ENCODE data around the gene MAP2K3. TPM values are rescaled to one million over a fixed set of nuclear protein-coding genes. Genes with fewer than 3 reads are reported as not detected.
A peak's percentile ranks its signal among the peaks of the same experiment; 100 is the strongest.

MAP2K3 gene
- total and polyA plus RNA-seq, 12 donors = 28.9 to 103 (median 60.4) TPM

DNA sequence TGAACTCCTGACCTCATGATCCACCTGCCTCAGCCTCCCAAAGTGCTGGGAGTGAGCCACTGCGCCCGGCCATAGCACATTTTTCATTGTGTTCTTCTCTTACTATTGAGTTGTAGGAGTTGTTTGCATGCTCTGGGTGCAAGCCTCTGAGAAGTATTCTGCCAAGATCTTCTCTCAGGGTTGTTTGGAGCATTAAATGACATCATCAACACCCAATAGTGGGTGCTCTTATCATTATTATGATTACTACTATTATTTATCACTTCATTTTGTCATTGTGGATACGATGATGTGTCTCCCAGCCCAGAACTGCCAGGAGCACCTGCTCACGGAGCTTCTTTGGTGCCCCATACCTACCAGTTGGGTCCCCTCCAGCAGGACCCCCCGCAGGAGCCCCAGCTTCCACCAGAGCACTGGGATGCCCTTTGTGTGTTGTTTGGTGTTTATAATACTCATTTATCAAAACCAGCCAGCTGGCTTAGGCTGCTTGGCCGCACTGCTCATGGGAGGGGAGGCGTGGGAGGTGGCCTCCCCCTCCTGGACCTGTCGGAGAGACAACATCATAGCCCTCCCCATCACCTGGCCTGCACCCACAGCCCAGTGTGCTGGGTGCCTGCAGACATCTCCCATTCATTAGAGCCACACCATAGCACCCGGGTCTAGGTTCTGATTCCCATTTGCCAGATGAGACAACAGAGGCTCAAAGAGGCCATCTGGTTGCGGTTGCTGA lies 12.9 kb upstream of the MAP2K3 start:
- Histone ChIP-seq H3K27ac (no peak overlapping the region), H3K36me3 (no peaks in the 10 kb centered on the region), H3K4me3 (no peak overlapping the region), H3K27me3 (no peaks in the 10 kb centered on the region), H3K4me1 (peaks cover 4 to 26% (median 16%) of the 10 kb centered on the region in 9 donors), H3K9me3 (no peaks in the 10 kb centered on the region)
- no peak for ATAC-seq
- DNase-seq = no peak
- 88 to 92% methylated on average over 10 of the region's 10 CpGs for WGBS, 2 donors
- TF ChIP-seq, protein P1, sequence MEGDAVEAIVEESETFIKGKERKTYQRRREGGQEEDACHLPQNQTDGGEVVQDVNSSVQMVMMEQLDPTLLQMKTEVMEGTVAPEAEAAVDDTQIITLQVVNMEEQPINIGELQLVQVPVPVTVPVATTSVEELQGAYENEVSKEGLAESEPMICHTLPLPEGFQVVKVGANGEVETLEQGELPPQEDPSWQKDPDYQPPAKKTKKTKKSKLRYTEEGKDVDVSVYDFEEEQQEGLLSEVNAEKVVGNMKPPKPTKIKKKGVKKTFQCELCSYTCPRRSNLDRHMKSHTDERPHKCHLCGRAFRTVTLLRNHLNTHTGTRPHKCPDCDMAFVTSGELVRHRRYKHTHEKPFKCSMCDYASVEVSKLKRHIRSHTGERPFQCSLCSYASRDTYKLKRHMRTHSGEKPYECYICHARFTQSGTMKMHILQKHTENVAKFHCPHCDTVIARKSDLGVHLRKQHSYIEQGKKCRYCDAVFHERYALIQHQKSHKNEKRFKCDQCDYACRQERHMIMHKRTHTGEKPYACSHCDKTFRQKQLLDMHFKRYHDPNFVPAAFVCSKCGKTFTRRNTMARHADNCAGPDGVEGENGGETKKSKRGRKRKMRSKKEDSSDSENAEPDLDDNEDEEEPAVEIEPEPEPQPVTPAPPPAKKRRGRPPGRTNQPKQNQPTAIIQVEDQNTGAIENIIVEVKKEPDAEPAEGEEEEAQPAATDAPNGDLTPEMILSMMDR (IDR thresholded peaks at IDR 0.05) = no peak
- intact Hi-C loops (cut with DNase I) = loop anchor here in 3 of 10 donors (10.0 kb wide), 2 partner anchors 147 to 243 kb away; partner anchors contain the start of gene DHRS7B (in 2 of the 3)

DNA sequence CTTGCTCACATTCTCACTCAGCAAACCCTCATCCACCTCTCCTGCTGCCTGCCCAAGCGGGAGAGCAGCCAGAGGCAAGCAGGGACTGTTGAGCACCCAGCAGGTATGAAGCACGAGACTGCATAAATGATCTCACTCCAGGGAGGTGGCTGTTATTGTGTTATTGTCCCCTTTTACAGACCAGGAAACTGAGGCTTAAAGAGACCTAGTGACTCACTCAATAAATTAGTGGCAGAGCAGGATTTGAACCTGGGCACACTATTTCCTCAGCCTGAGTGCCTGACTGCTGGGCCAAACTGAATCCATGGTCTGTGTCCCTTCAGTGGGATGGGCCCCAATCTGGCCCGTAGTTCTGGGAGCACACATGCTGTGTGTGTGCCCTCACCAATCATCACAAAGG lies 12.3 kb upstream of the MAP2K3 start:
- Histone ChIP-seq H3K27ac (no peak overlapping the region), H3K4me1 (peaks cover 4 to 26% (median 16%) of the 10 kb centered on the region in 9 donors), H3K4me3 (no peak overlapping the region), H3K27me3 (no peaks in the 10 kb centered on the region), H3K9me3 (no peaks in the 10 kb centered on the region), H3K36me3 (no peaks in the 10 kb centered on the region)
- no peak for ATAC-seq
- intact Hi-C loops (cut with DNase I) = loop anchor here in 3 of 10 donors (10.0 kb wide), 2 partner anchors 147 to 243 kb away; partner anchors contain the start of gene DHRS7B (in 2 of the 3)
- no peak for DNase-seq
- TF ChIP-seq, protein P1 (IDR thresholded peaks at IDR 0.05) = no peak
- 91 to 94% methylated on average over 3 of the region's 3 CpGs for WGBS, 2 donors

DNA sequence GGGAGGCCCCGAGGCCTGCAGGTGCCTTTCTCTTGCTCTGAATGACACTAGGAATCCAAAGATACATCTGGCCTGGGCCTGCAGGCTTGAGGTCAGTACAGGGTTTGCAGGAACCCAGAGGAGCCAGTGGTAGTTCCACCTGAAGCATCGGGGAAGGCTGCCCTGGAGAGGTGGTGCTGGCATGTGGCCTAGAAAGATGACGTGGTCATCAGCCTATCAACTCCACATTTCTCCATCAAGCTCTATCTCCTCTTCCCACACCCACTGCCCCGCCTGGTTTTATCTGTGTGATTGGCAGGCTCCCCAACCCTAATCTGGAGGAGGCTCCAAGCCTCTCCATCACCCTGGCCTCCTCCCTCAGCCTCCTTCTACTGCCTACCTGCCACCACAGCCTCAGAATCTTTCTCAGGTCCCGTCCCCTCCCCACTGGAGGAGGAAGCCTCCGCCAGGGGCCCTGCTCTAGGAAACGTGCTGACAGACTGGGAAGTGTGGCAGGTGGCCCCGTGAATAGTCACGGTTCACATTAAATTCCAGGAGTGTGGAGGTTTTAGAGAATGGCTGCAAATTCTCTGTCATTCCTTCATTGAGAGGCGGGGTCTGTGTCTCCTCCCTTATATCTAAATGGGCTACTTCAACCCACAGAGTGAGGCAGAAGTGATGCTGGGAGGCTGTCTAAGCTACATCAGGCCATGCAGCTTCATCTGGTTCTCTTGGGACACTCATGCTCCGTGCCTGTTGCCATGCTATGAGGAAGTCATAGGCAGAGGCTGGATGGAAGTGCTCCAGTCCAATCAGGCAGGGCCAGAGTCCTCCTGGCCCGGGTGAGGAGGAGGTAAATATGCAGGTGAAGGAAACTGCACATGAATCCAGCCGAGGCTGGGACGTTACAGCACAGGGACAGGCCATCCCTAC lies 11.4 kb upstream of the MAP2K3 start:
- no peak for DNase-seq
- intact Hi-C loops (cut with DNase I) = loop anchor here in 3 of 10 donors (10.0 kb wide), 2 partner anchors 148 to 242 kb away; partner anchors contain the start of gene DHRS7B (in 2 of the 3)
- Histone ChIP-seq H3K9me3 (no peaks in the 10 kb centered on the region), H3K27ac (no peak overlapping the region), H3K36me3 (no peaks in the 10 kb centered on the region), H3K27me3 (no peaks in the 10 kb centered on the region), H3K4me1 (peaks cover 4 to 22% (median 16%) of the 10 kb centered on the region in 9 donors), H3K4me3 (no peak overlapping the region)
- ATAC-seq = no peak
- TF ChIP-seq, protein P1 (IDR thresholded peaks at IDR 0.05) = no peak
- WGBS, 2 donors = 71 to 74% methylated on average over 14 of the region's 14 CpGs

DNA sequence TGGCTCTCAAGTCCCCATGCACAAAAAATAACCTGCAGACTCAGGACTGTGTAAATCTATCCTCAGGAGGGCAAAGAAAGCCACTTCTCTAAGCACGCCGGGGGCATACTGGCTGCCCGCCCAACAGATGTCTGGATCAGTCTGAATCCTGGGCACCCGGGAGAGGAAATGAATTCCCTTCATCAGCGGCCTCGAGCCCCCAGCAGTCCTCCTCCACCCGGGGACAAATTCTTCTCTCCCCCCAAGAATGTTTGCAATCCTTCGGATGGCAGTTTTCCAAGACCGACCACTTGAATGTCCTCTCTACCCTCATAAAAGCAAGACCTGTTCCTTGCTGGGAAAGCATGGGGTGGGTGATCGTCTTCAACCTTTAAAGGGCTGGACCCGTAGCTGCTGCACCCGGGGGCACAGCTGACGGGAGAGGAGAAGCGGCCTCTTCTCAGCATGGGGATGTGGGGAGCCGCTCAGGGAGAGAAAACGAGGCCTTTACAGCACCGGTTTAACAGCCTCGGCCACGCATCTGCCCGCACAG lies 9.4 kb upstream of the MAP2K3 start:
- Histone ChIP-seq H3K36me3 (no peaks in the 10 kb centered on the region), H3K27ac (peak overlapping the region; percentile 19 to 82 (median 76)), H3K4me1 (peaks cover 4 to 39% (median 16%) of the 10 kb centered on the region in 9 donors), H3K9me3 (no peaks in the 10 kb centered on the region), H3K27me3 (no peaks in the 10 kb centered on the region), H3K4me3 (peak overlapping the region; percentile 49 to 78 (median 65))
- ATAC-seq = peak in 1 of 8 donors; percentile 19
- no peak for DNase-seq
- WGBS, 2 donors = 9 to 10% methylated on average over 19 to 20 of the region's 20 CpGs
- TF ChIP-seq, protein P1 (IDR thresholded peaks at IDR 0.05) = no peak
- intact Hi-C loops (cut with DNase I) = loop anchor here in 7 of 10 donors (2.0 to 10.0 kb wide), 7 partner anchors 37 to 240 kb away; partner anchors contain the start of gene DHRS7B (in 5 of the 7)

Measured in heart right ventricle (tissue), 16 donors.